Measurements from ENCODE around the gene RPS6KB1. TPM values are rescaled to one million over a fixed set of nuclear protein-coding genes. Genes with fewer than 3 reads are reported as not detected.

Gene RPS6KB1
- total RNA-seq: 100 to 1,000 TPM in 1 of 5 donors, 10 to 100 TPM in 4; 26.3 to 129 (median 62.6) TPM
- polyA plus RNA-seq: 10 to 100 TPM in 1 of 3 donors, 1 to 10 TPM in 2; 9.4 to 14.8 (median 9.7) TPM
- long read RNA-seq, donor 1, full-length matches to known transcripts: 2 of 2 reads
- long read RNA-seq, donor 1, partial matches to known transcripts: 0 of 2 reads
- long read RNA-seq, donor 1, other reads (novel, unspliced or antisense): 0 of 2 reads
- long read RNA-seq, donor 2, full-length matches to known transcripts: 4 of 4 reads
- long read RNA-seq, donor 2, partial matches to known transcripts: 0 of 4 reads
- long read RNA-seq, donor 2, other reads (novel, unspliced or antisense): 0 of 4 reads
- long read RNA-seq, donor 3, full-length matches to known transcripts: 1 of 1 reads
- long read RNA-seq, donor 3, partial matches to known transcripts: 0 of 1 reads
- long read RNA-seq, donor 3, other reads (novel, unspliced or antisense): 0 of 1 reads
- long read RNA-seq, donor 4: 0 reads
- long read RNA-seq, donor 5, full-length matches to known transcripts: 2 of 2 reads
- long read RNA-seq, donor 5, partial matches to known transcripts: 0 of 2 reads
- long read RNA-seq, donor 5, other reads (novel, unspliced or antisense): 0 of 2 reads
- long read RNA-seq, donor 6, full-length matches to known transcripts: 7 of 38 reads
- long read RNA-seq, donor 6, partial matches to known transcripts: 22 of 38 reads
- long read RNA-seq, donor 6, other reads (novel, unspliced or antisense): 9 of 38 reads
- long read RNA-seq, donor 7, full-length matches to known transcripts: 3 of 3 reads
- long read RNA-seq, donor 7, partial matches to known transcripts: 0 of 3 reads
- long read RNA-seq, donor 7, other reads (novel, unspliced or antisense): 0 of 3 reads
- long read RNA-seq, donor 8, full-length matches to known transcripts: 4 of 4 reads
- long read RNA-seq, donor 8, partial matches to known transcripts: 0 of 4 reads
- long read RNA-seq, donor 8, other reads (novel, unspliced or antisense): 0 of 4 reads
- long read RNA-seq, donor 9, full-length matches to known transcripts: 5 of 5 reads
- long read RNA-seq, donor 9, partial matches to known transcripts: 0 of 5 reads
- long read RNA-seq, donor 9, other reads (novel, unspliced or antisense): 0 of 5 reads
- long read RNA-seq, donor 10, full-length matches to known transcripts: 1 of 1 reads
- long read RNA-seq, donor 10, partial matches to known transcripts: 0 of 1 reads
- long read RNA-seq, donor 10, other reads (novel, unspliced or antisense): 0 of 1 reads

- H3K36me3 ChIP-seq: peaks cover 0 to 25% (median 17%) of the 10 kb centered on the region in 4 donors
- TF ChIP-seq POLR2AphosphoS5 (IDR thresholded peaks at IDR 0.05) (peak; percentile 91 to 98 (median 95)), EP300 (IDR thresholded peaks at IDR 0.05) (no peak), POLR2A (IDR thresholded peaks at IDR 0.05) (peak in 2 of 4 donors; percentile 81 to 85)
- H3K9me3 ChIP-seq: no peaks in the 10 kb centered on the region
- DNase-seq: peak; percentile 97 to 100
- H3K4me3 ChIP-seq: peak within 1 kb of the TSS; percentile 74 to 100 (median 87)
- H3K27ac ChIP-seq: peak within 1 kb of the TSS; percentile 86 to 98 (median 92)
- intact Hi-C loops (cut with DNase I; ENCODE audit: low total_unique reads): no loop called here
- peaks cover 22 to 70% (median 55%) of the 10 kb centered on the region in 4 donors for H3K4me1 ChIP-seq
- H3K27me3 ChIP-seq: no peaks in the 10 kb centered on the region
- WGBS, 5 donors: 0 to 1% (median 0%) methylated on average over 37 to 61 of the region's 61 CpGs
Observed at GRCh38 chr17:59892924-59893675, at the start of gene RPS6KB1, which contains the start of gene TUBD1. TSS of gene RPS6KB1 (plus strand) at chr17:59893121. CDS start at chr17:59893185, 64 bp downstream. TSS of gene TUBD1 (minus strand) at chr17:59892943. CDS start at chr17:59891002, 1,941 bp downstream.

GRCh38 chr17:59844884-59845594 lies 47.9 kb upstream of the RPS6KB1 start:
- peaks cover 27 to 89% (median 67%) of the 10 kb centered on the region in 4 donors for H3K4me1 ChIP-seq
- TF ChIP-seq EP300 (IDR thresholded peaks at IDR 0.05): no peak
- no peak for TF ChIP-seq POLR2A (IDR thresholded peaks at IDR 0.05)
- peak in 1 of 3 donors; percentile 78 for TF ChIP-seq POLR2AphosphoS5 (IDR thresholded peaks at IDR 0.05)
- no peaks in the 10 kb centered on the region for H3K9me3 ChIP-seq
- no peak for DNase-seq
- H3K4me3 ChIP-seq: no peak overlapping the region
- no peaks in the 10 kb centered on the region for H3K27me3 ChIP-seq
- peaks cover 5 to 23% (median 13%) of the 10 kb centered on the region in 4 donors for H3K36me3 ChIP-seq
- peak overlapping the region; percentile 77 to 100 (median 96) for H3K27ac ChIP-seq
- WGBS, 5 donors: 42 to 57% (median 45%) methylated on average over 3 of the region's 3 CpGs
- intact Hi-C loops (cut with DNase I; ENCODE audit: low total_unique reads): no loop called here

- DNase-seq: peak; percentile 73 to 86
- 12 to 24% (median 14%) methylated on average over 3 of the region's 3 CpGs for WGBS, 5 donors
- Histone ChIP-seq H3K27me3 (no peaks in the 10 kb centered on the region), H3K27ac (peak overlapping the region; percentile 88 to 100 (median 96)), H3K9me3 (no peaks in the 10 kb centered on the region), H3K36me3 (peaks cover 0 to 16% (median 7%) of the 10 kb centered on the region in 4 donors), H3K4me3 (peak overlapping the region in 1 of 4 donors; percentile 11), H3K4me1 (peaks cover 29 to 89% (median 72%) of the 10 kb centered on the region in 4 donors)
- intact Hi-C loops (cut with DNase I; ENCODE audit: low total_unique reads): no loop called here
- TF ChIP-seq CTCF (IDR thresholded peaks at IDR 0.05): peak in 1 of 7 experiments; percentile 20
- TF ChIP-seq EP300 (IDR thresholded peaks at IDR 0.05): no peak
- peak in 1 of 4 donors; percentile 34 for TF ChIP-seq POLR2A (IDR thresholded peaks at IDR 0.05)
- peak in 1 of 3 donors; percentile 61 for TF ChIP-seq POLR2AphosphoS5 (IDR thresholded peaks at IDR 0.05)
Observed at GRCh38 chr17:59845595-59846393, 47.1 kb upstream of the RPS6KB1 start.

Data from stomach (tissue), 19 donors.